ENCODE data around the gene VSIR.

The VSIR gene

GRCh38 chr10:71789871-71790270, 16.6 kb upstream of the VSIR start:
- no peaks in the 10 kb centered on the region for H3K9me2 ChIP-seq (replicated peaks; ENCODE audit: low read depth, low read length)
- no peak overlapping the region for H3K4me3 ChIP-seq (ENCODE audit: low read length, poor library complexity, severe bottlenecking)
- no peaks in the 10 kb centered on the region for H3F3A ChIP-seq (ENCODE audit: low read depth)
- H3K4me1 ChIP-seq (ENCODE audit: insufficient read depth, low read length, poor library complexity, severe bottlenecking), result peaks cover 13% of the 10 kb centered on the region
- H3K9ac ChIP-seq (ENCODE audit: low read depth, low read length, poor library complexity, severe bottlenecking), result no peak overlapping the region
- peak overlapping the region; percentile 55 for H3K4me2 ChIP-seq (ENCODE audit: low read depth, low read length, poor library complexity, severe bottlenecking)
- no peaks in the 10 kb centered on the region for H3K27me3 ChIP-seq (ENCODE audit: insufficient read depth, low read length, poor library complexity, severe bottlenecking)
- no peaks in the 10 kb centered on the region for H3K36me3 ChIP-seq (ENCODE audit: insufficient read depth, low read length)
- no peaks in the 10 kb centered on the region for H4K20me1 ChIP-seq (ENCODE audit: insufficient read depth, low read length, poor library complexity, severe bottlenecking)
- no peaks in the 10 kb centered on the region for H3K9me3 ChIP-seq (ENCODE audit: insufficient read depth, low read depth, low read length)
- no peaks in the 10 kb centered on the region for H3K79me2 ChIP-seq (ENCODE audit: insufficient read depth, low read length)
- no peak overlapping the region for H2AFZ ChIP-seq (ENCODE audit: low read length)
- no peak for TF ChIP-seq CTCF (conservative IDR thresholded peaks at IDR 0.05; ENCODE audit: low read length)
- no peak for TF ChIP-seq EZH2phosphoT487 (IDR thresholded peaks at IDR 0.05; ENCODE audit: borderline replicate concordance)

- Histone ChIP-seq H4K20me1 (ENCODE audit: insufficient read depth, low read length, poor library complexity, severe bottlenecking) (no peaks in the 10 kb centered on the region), H3K36me3 (ENCODE audit: insufficient read depth, low read length) (no peaks in the 10 kb centered on the region), H3K9ac (ENCODE audit: low read depth, low read length, poor library complexity, severe bottlenecking) (no peak overlapping the region), H3K4me3 (ENCODE audit: low read length, poor library complexity, severe bottlenecking) (no peak overlapping the region), H3K79me2 (ENCODE audit: insufficient read depth, low read length) (no peaks in the 10 kb centered on the region), H3K27me3 (ENCODE audit: insufficient read depth, low read length, poor library complexity, severe bottlenecking) (no peaks in the 10 kb centered on the region), H3K4me1 (ENCODE audit: insufficient read depth, low read length, poor library complexity, severe bottlenecking) (peaks cover 13% of the 10 kb centered on the region), H3K9me3 (ENCODE audit: insufficient read depth, low read depth, low read length) (no peaks in the 10 kb centered on the region), H3K9me2 (replicated peaks; ENCODE audit: low read depth, low read length) (no peaks in the 10 kb centered on the region), H2AFZ (ENCODE audit: low read length) (no peak overlapping the region), H3F3A (ENCODE audit: low read depth) (no peaks in the 10 kb centered on the region), H3K4me2 (ENCODE audit: low read depth, low read length, poor library complexity, severe bottlenecking) (no peak overlapping the region)
- TF ChIP-seq CTCF (conservative IDR thresholded peaks at IDR 0.05; ENCODE audit: low read length) (no peak), EZH2phosphoT487 (IDR thresholded peaks at IDR 0.05; ENCODE audit: borderline replicate concordance) (no peak)
Measured at GRCh38 chr10:71788954-71789353, 15.6 kb upstream of the VSIR start.

- Histone ChIP-seq H3K9ac (ENCODE audit: low read depth, low read length, poor library complexity, severe bottlenecking) (no peak overlapping the region), H3K4me1 (ENCODE audit: insufficient read depth, low read length, poor library complexity, severe bottlenecking) (peaks cover 8% of the 10 kb centered on the region), H2AFZ (ENCODE audit: low read length) (no peak overlapping the region), H3K4me3 (ENCODE audit: low read length, poor library complexity, severe bottlenecking) (no peak overlapping the region), H3K79me2 (ENCODE audit: insufficient read depth, low read length) (no peaks in the 10 kb centered on the region), H3K9me2 (replicated peaks; ENCODE audit: low read depth, low read length) (no peaks in the 10 kb centered on the region), H3F3A (ENCODE audit: low read depth) (no peaks in the 10 kb centered on the region), H3K9me3 (ENCODE audit: insufficient read depth, low read depth, low read length) (no peaks in the 10 kb centered on the region), H3K4me2 (ENCODE audit: low read depth, low read length, poor library complexity, severe bottlenecking) (no peak overlapping the region), H3K27me3 (ENCODE audit: insufficient read depth, low read length, poor library complexity, severe bottlenecking) (no peaks in the 10 kb centered on the region), H3K36me3 (ENCODE audit: insufficient read depth, low read length) (no peaks in the 10 kb centered on the region), H4K20me1 (ENCODE audit: insufficient read depth, low read length, poor library complexity, severe bottlenecking) (no peaks in the 10 kb centered on the region)
- TF ChIP-seq CTCF (conservative IDR thresholded peaks at IDR 0.05; ENCODE audit: low read length) (no peak), EZH2phosphoT487 (IDR thresholded peaks at IDR 0.05; ENCODE audit: borderline replicate concordance) (no peak)
Measured at GRCh38 chr10:71784679-71785272, 11.5 kb upstream of the VSIR start.
